OCI-LY7 (cell line): ENCODE results near the gene LBP. TPM values are rescaled to one million over a fixed set of nuclear protein-coding genes. Genes with fewer than 3 reads are reported as not detected.

ENCODE experiments used
- BruUV-seq: library from RNA; stranded (reverse); fragments of 400-500 nt; replicated peaks from 2 replicates; lab custom pipeline; 2021; lab: Mats Ljungman, UMichigan
- CTCF ChIA-PET: fragments of 300-600 bp; sonication (Branson Sonifier 250); formaldehyde crosslinking; loops from one replicate; lab custom pipeline; 2022; ENCODE audit warnings: antibody characterized with exemption; ENCODE audit not compliant: unreplicated experiment; lab: Charles Lee
- POLR2A ChIA-PET: fragments of 300-600 bp; sonication (Branson Sonifier 250); formaldehyde crosslinking; loops from one replicate; lab custom pipeline; 2022; ENCODE audit warnings: antibody characterized with exemption; lab: Charles Lee
- DNase-seq: peaks from one replicate; pipeline ENCODE4 v3.0.0-alpha.2; 2015; ENCODE audit warnings: low spot score
- H2AFZ ChIP-seq: fragments of 200-600 bp; sonication (generic), shearing (Covaris generic); 2 replicates; pipeline ENCODE4 v1.6.1; 2014; ENCODE audit warnings: mild to moderate bottlenecking, antibody characterized with exemption, low read length, moderate library complexity
- H3K27ac ChIP-seq: fragments of 200-600 bp; sonication (generic); 2 replicates; pipeline ENCODE4 v1.5.1; 2014; ENCODE audit warnings: mixed run types, low read depth, mild to moderate bottlenecking, moderate library complexity, low read length, inconsistent platforms; ENCODE audit not compliant: poor library complexity, severe bottlenecking
- H3K36me3 ChIP-seq: fragments of 200-600 bp; sonication (generic); 2 replicates; pipeline ENCODE4 v1.6.1; 2014; ENCODE audit warnings: mild to moderate bottlenecking, antibody characterized with exemption, low read length, moderate library complexity, mixed read lengths; ENCODE audit not compliant: insufficient read depth
- H3K4me1 ChIP-seq: fragments of 200-600 bp; sonication (generic); 2 replicates; pipeline ENCODE4 v1.5.1; 2014; ENCODE audit warnings: mild to moderate bottlenecking, low read length; ENCODE audit not compliant: insufficient read depth, poor library complexity, severe bottlenecking
- H3K4me2 ChIP-seq: fragments of 200-600 bp; sonication (generic); 2 replicates; pipeline ENCODE4 v1.6.1; 2014; ENCODE audit warnings: mild to moderate bottlenecking, low read length
- H3K4me3 ChIP-seq: fragments of 200-600 bp; sonication (generic); 2 replicates; pipeline ENCODE4 v1.5.1; 2014; ENCODE audit warnings: mild to moderate bottlenecking, low read depth, low read length; ENCODE audit not compliant: poor library complexity, severe bottlenecking
- H3K79me2 ChIP-seq: fragments of 200-600 bp; sonication (generic); 2 replicates; pipeline ENCODE4 v1.6.1; 2016; ENCODE audit warnings: low read depth, mild to moderate bottlenecking, low read length, moderate library complexity, mixed read lengths; ENCODE audit not compliant: insufficient read depth
- H3K9me2 ChIP-seq: fragments of 200-600 bp; sonication (generic); 2 replicates; pipeline ENCODE4 v1.6.1; 2016; ENCODE audit warnings: mild to moderate bottlenecking, low read length, mixed read lengths; ENCODE audit not compliant: insufficient read depth
- H3K9me3 ChIP-seq: fragments of 200-600 bp; sonication (generic); 2 replicates; pipeline ENCODE4 v1.6.1; 2014; ENCODE audit warnings: mild to moderate bottlenecking, mixed run types, low read length, mixed read lengths
- H4K20me1 ChIP-seq: fragments of 200-600 bp; sonication (generic); 2 replicates; pipeline ENCODE4 v1.6.1; 2014; ENCODE audit warnings: mild to moderate bottlenecking, antibody characterized with exemption, low read length, moderate library complexity, mixed read lengths; ENCODE audit not compliant: insufficient read depth
- EZH2phosphoT487 ChIP-seq: fragments of 200-600 bp; sonication (generic); IDR thresholded peaks from 2 replicates; pipeline ENCODE4 v1.6.1; 2018; ENCODE audit warnings: low read depth, borderline replicate concordance, mild to moderate bottlenecking, mixed run types, antibody characterized with exemption, low read length, moderate library complexity, mixed read lengths
- intact Hi-C: fragments of 100-400 bp; cut with micrococcal nuclease; formaldehyde crosslinking; loops from one replicate; pipeline ENCODE4 v1.10.0; 2022; ENCODE audit not compliant: unreplicated experiment
- total RNA-seq, 2 experiments: library from RNA; depleted of rRNA in 1 of 2; stranded (reverse); fragments of >200 nt in 1 of 2; shearing (Covaris generic) in 1 of 2; gene quantifications; 2 replicates each; pipeline ENCODE4 v1.2.3, GENCODE V29; 2014 to 2022
- TF ChIP-seq, protein P1 (sequence below): fragments of 200-600 bp; sonication (generic); conservative IDR thresholded peaks from 2 replicates; pipeline ENCODE4 v1.5.1; 2014; ENCODE audit warnings: mild to moderate bottlenecking, antibody characterized with exemption, low read length, moderate library complexity, mixed read lengths

Gene LBP
- total RNA-seq, 2 experiments from 2014 or later: not detected

DNA sequence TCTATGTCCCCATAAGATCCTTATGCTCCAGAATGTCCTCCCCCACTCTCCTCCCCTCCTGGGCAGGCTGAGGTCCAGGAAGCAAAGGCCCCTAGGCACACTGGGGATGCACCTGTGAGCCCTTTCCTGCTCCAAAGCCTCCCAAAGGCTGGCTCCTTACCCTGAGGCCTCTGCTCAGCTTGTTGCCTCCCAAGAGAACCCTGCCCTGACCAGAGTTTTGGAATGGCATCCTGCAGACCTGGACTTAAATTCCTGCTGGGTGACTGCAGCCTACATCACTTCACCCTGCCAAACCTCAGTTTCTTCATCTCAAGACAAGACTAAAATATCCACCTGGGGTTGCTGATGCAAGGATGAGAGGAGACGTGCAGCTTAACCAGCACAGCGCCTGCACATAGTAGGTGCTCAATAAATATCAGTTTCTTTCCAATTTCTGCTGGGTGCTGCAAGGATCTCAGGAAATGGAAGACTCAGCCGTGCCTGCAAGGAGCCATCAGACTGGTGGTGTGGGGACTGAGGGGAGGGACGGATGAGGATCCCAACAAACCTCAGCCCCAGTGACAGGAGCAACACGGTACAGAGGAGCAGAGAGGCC lies 2.1 kb upstream of the LBP start:
- intact Hi-C loops: no loop called here
- Histone ChIP-seq H3K36me3 (no peaks in the 10 kb centered on the region), H4K20me1 (no peaks in the 10 kb centered on the region), H2AFZ (no peak overlapping the region), H3K4me2 (no peak overlapping the region), H3K9me3 (no peaks in the 10 kb centered on the region), H3K4me1 (no peaks in the 10 kb centered on the region), H3K79me2 (no peaks in the 10 kb centered on the region), H3K27ac (no peak overlapping the region), H3K9me2 (no peaks in the 10 kb centered on the region), H3K4me3 (no peak overlapping the region)
- no peak for TF ChIP-seq EZH2phosphoT487
- TF ChIP-seq, protein P1, sequence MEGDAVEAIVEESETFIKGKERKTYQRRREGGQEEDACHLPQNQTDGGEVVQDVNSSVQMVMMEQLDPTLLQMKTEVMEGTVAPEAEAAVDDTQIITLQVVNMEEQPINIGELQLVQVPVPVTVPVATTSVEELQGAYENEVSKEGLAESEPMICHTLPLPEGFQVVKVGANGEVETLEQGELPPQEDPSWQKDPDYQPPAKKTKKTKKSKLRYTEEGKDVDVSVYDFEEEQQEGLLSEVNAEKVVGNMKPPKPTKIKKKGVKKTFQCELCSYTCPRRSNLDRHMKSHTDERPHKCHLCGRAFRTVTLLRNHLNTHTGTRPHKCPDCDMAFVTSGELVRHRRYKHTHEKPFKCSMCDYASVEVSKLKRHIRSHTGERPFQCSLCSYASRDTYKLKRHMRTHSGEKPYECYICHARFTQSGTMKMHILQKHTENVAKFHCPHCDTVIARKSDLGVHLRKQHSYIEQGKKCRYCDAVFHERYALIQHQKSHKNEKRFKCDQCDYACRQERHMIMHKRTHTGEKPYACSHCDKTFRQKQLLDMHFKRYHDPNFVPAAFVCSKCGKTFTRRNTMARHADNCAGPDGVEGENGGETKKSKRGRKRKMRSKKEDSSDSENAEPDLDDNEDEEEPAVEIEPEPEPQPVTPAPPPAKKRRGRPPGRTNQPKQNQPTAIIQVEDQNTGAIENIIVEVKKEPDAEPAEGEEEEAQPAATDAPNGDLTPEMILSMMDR: no peak
- POLR2A ChIA-PET: no interaction called here
- BruUV-seq: no TSS peak
- CTCF ChIA-PET: no interaction called here
- no peak for DNase-seq

DNA sequence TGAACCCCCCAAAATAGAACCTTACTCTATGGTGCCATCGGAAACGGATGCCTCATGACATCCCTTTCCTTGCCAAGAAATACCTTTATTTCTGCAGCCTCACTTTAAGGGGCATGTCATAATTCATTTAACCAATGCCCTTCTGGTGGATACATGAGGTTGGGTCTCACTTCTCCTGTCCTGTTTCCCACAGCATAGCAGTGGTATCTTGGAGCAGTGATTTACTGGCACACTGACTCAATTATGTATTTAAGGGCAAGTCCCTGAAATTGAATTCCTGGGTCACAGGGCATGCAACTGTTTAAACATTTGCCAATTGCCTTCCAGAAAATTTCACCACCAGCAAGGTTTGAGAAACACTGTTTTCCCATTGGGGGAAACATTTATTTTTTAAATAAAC lies 639 bp upstream of the LBP start:
- Histone ChIP-seq H3K79me2 (no peaks in the 10 kb centered on the region), H3K4me3 (no peak overlapping the region), H3K27ac (no peak overlapping the region), H3K9me3 (no peaks in the 10 kb centered on the region), H3K4me2 (no peak overlapping the region), H3K36me3 (no peaks in the 10 kb centered on the region), H4K20me1 (no peaks in the 10 kb centered on the region), H3K4me1 (no peaks in the 10 kb centered on the region), H2AFZ (no peak overlapping the region), H3K9me2 (no peaks in the 10 kb centered on the region)
- no peak for TF ChIP-seq EZH2phosphoT487
- TF ChIP-seq, protein P1: no peak; the same call in 1 of the 2 replicates
- BruUV-seq: no TSS peak
- ChIA-PET POLR2A (interaction anchor here (0.6 kb wide), 1 partner anchor 25 kb away, joined by 3 read pairs; no protein-coding TSS in a partner anchor), CTCF (interaction anchor here (0.6 kb wide), 1 partner anchor 818 kb away, joined by 3 read pairs; no protein-coding TSS in a partner anchor)
- intact Hi-C loops: no loop called here
- no peak for DNase-seq

DNA sequence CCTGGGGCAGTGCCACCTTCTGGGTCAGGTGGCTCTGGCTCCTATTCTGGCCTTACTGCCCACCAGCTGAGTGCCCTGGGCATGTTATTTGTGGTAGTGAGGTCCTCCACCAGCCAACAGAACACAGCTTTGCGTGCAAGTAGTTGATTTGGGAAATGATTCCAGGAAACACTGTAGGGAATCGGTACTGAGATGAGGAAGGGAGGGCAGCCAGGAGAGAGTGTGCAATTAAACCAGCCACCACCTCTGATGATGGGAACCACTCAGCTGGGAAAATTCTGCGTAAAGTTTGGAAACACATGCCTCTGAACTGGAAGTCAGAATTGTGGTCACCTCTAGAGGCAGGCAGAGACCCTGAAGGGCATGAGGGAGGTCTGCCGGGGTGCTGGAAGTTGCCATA lies 459 bp downstream of the LBP start:
- intact Hi-C loops: no loop called here

More for the DNA sequence above, 459 bp downstream of the LBP start:
- no peak overlapping the region for H2AFZ ChIP-seq
- H3K36me3 ChIP-seq: no peaks in the 10 kb centered on the region
- TF ChIP-seq, protein P1: no peak
- TF ChIP-seq EZH2phosphoT487: no peak
- ChIA-PET POLR2A (no interaction called here), CTCF (no interaction called here)
- no TSS peak for BruUV-seq
- H3K9me3 ChIP-seq: no peaks in the 10 kb centered on the region
- DNase-seq: no peak
- H3K4me1 ChIP-seq: no peaks in the 10 kb centered on the region
- H3K9me2 ChIP-seq: no peaks in the 10 kb centered on the region
- no peak overlapping the region for H3K27ac ChIP-seq
- no peak overlapping the region for H3K4me2 ChIP-seq
- H3K79me2 ChIP-seq: no peaks in the 10 kb centered on the region
- no peak overlapping the region for H3K4me3 ChIP-seq
- H4K20me1 ChIP-seq: no peaks in the 10 kb centered on the region
